Measurements from ENCODE around the gene MBD4.

MBD4 gene

DNA sequence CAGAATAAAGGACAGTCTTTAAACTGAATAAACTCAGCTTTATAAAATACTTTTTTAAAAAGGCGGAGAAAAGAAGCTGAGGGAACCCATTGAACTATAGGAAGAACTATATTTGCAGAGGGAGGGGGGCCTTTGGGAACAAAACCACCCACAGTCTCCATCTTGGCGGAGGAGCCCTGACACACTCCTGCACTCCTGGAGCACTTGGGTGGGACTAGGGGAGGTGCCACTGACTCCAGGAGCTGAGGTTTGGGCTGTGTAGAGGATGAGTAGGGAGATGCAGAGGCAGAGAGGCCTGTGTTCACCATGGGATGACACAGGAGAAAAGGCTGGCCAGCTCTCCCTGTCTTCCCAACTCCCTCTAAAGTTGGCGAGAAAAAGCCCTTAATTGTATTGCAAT, 36.1 kb upstream of the MBD4 start:
- no peak for ATAC-seq
- TF ChIP-seq TOX (CRISPR knock-in tag; IDR thresholded peaks at IDR 0.05; ENCODE audit: borderline replicate concordance) (no peak), ESRRG (CRISPR knock-in tag; IDR thresholded peaks at IDR 0.05) (no peak), ZNF8 (CRISPR knock-in tag; IDR thresholded peaks at IDR 0.05) (no peak), ZC3H10 (CRISPR knock-in tag; IDR thresholded peaks at IDR 0.05) (no peak)
- TF ChIP-seq, protein P1, sequence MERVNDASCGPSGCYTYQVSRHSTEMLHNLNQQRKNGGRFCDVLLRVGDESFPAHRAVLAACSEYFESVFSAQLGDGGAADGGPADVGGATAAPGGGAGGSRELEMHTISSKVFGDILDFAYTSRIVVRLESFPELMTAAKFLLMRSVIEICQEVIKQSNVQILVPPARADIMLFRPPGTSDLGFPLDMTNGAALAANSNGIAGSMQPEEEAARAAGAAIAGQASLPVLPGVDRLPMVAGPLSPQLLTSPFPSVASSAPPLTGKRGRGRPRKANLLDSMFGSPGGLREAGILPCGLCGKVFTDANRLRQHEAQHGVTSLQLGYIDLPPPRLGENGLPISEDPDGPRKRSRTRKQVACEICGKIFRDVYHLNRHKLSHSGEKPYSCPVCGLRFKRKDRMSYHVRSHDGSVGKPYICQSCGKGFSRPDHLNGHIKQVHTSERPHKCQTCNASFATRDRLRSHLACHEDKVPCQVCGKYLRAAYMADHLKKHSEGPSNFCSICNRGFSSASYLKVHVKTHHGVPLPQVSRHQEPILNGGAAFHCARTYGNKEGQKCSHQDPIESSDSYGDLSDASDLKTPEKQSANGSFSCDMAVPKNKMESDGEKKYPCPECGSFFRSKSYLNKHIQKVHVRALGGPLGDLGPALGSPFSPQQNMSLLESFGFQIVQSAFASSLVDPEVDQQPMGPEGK (CRISPR knock-in tag; IDR thresholded peaks at IDR 0.05; ENCODE audit: borderline replicate concordance) = no peak
- TF ChIP-seq, protein P2, sequence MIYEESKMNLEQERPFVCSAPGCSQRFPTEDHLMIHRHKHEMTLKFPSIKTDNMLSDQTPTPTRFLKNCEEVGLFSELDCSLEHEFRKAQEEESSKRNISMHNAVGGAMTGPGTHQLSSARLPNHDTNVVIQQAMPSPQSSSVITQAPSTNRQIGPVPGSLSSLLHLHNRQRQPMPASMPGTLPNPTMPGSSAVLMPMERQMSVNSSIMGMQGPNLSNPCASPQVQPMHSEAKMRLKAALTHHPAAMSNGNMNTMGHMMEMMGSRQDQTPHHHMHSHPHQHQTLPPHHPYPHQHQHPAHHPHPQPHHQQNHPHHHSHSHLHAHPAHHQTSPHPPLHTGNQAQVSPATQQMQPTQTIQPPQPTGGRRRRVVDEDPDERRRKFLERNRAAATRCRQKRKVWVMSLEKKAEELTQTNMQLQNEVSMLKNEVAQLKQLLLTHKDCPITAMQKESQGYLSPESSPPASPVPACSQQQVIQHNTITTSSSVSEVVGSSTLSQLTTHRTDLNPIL (CRISPR knock-in tag; IDR thresholded peaks at IDR 0.05; ENCODE audit: low read depth) = no peak

DNA sequence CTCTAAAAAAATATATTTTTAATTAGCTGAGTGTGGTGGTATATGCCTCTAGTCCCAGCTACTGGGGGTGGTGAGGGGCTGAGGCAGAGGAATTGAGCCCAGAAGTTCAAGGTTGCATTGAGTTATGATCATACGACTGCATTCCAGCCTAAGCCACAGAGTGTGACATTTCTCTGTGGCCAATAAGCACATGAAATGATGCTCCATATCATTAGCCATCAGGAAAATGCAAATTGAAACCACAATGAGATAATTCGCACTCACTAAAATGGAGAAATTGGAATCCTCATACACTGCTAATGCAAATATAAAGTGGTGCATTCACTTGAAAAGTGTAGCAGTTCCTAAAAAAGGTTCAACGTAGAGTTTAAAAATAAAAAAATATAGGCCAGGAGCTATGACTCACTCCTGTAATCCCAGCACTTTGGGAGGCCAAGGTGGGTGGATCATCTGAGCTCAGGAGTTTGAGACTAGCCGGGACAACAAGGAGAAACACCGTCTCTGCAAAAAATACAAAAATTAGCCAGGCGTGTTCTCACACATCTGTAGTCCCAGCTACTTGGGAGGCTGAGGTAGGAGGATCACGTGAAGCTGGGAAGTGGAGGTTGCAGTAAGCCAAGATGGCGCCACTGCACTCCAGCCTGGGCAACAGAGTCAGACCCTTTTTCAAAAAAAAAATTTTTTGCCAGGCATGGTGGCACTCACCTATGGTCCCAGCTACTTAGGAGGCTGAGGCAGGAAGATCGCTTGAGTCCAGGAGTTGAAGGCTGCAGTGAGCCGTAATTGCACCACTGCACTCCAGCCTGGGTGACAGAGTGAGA, 35.4 kb upstream of the MBD4 start:
- ATAC-seq = no peak
- TF ChIP-seq ZNF70 (CRISPR knock-in tag; IDR thresholded peaks at IDR 0.05) = no peak
- TF ChIP-seq, protein P3, sequence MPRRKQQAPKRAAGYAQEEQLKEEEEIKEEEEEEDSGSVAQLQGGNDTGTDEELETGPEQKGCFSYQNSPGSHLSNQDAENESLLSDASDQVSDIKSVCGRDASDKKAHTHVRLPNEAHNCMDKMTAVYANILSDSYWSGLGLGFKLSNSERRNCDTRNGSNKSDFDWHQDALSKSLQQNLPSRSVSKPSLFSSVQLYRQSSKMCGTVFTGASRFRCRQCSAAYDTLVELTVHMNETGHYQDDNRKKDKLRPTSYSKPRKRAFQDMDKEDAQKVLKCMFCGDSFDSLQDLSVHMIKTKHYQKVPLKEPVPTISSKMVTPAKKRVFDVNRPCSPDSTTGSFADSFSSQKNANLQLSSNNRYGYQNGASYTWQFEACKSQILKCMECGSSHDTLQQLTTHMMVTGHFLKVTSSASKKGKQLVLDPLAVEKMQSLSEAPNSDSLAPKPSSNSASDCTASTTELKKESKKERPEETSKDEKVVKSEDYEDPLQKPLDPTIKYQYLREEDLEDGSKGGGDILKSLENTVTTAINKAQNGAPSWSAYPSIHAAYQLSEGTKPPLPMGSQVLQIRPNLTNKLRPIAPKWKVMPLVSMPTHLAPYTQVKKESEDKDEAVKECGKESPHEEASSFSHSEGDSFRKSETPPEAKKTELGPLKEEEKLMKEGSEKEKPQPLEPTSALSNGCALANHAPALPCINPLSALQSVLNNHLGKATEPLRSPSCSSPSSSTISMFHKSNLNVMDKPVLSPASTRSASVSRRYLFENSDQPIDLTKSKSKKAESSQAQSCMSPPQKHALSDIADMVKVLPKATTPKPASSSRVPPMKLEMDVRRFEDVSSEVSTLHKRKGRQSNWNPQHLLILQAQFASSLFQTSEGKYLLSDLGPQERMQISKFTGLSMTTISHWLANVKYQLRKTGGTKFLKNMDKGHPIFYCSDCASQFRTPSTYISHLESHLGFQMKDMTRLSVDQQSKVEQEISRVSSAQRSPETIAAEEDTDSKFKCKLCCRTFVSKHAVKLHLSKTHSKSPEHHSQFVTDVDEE (CRISPR knock-in tag; IDR thresholded peaks at IDR 0.05) = no peak
- TF ChIP-seq, protein P1 (CRISPR knock-in tag; IDR thresholded peaks at IDR 0.05; ENCODE audit: borderline replicate concordance) = no peak
- no peak for TF ChIP-seq CSDC2 (CRISPR knock-in tag; IDR thresholded peaks at IDR 0.05)
- TF ChIP-seq BACH2 (CRISPR knock-in tag; IDR thresholded peaks at IDR 0.05; ENCODE audit: borderline replicate concordance) = no peak
- TF ChIP-seq, protein P4, sequence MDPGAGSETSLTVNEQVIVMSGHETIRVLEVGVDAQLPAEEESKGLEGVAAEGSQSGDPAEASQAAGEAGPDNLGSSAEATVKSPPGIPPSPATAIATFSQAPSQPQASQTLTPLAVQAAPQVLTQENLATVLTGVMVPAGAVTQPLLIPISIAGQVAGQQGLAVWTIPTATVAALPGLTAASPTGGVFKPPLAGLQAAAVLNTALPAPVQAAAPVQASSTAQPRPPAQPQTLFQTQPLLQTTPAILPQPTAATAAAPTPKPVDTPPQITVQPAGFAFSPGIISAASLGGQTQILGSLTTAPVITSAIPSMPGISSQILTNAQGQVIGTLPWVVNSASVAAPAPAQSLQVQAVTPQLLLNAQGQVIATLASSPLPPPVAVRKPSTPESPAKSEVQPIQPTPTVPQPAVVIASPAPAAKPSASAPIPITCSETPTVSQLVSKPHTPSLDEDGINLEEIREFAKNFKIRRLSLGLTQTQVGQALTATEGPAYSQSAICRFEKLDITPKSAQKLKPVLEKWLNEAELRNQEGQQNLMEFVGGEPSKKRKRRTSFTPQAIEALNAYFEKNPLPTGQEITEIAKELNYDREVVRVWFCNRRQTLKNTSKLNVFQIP (CRISPR knock-in tag; IDR thresholded peaks at IDR 0.05; ENCODE audit: borderline replicate concordance, low read depth) = no peak
- TF ChIP-seq TCF4 (CRISPR knock-in tag; IDR thresholded peaks at IDR 0.05; ENCODE audit: borderline replicate concordance) = no peak
- TF ChIP-seq TOX (CRISPR knock-in tag; IDR thresholded peaks at IDR 0.05; ENCODE audit: borderline replicate concordance) = no peak
- TF ChIP-seq GLIS3 (CRISPR knock-in tag; IDR thresholded peaks at IDR 0.05) = no peak
- TF ChIP-seq ZNF565 (CRISPR knock-in tag; conservative IDR thresholded peaks at IDR 0.05; ENCODE audit: low read depth) = no peak
- TF ChIP-seq PPARA (CRISPR knock-in tag; IDR thresholded peaks at IDR 0.05; ENCODE audit: borderline replicate concordance) = no peak
- no peak for TF ChIP-seq ISL1 (CRISPR knock-in tag; IDR thresholded peaks at IDR 0.05)
- TF ChIP-seq ARNTL (CRISPR knock-in tag; IDR thresholded peaks at IDR 0.05; ENCODE audit: borderline replicate concordance, low read depth) = no peak
- no peak for TF ChIP-seq OSR1 (CRISPR knock-in tag; IDR thresholded peaks at IDR 0.05)

DNA sequence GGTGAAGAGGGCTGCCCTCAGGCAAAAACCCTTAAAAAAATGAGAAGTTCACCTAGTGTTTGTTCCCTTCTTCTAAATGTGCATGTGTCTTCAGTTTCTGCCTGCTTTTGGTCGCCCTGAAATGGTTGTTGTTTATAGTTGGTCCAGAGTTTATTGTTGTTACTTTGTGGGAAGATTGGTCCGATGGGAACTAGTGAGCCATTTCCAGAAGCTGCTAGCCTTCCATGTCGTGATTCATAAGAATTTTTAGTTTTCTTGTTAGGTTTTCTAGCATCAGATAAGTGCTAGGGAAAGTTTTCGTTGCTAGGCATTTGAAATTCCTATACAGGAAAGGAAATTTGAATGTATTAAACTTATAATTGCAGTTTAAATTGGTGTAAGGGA, 34.0 kb upstream of the MBD4 start:
- ATAC-seq = no peak
- TF ChIP-seq SNAI2 (CRISPR knock-in tag; IDR thresholded peaks at IDR 0.05) (no peak), CSDC2 (CRISPR knock-in tag; IDR thresholded peaks at IDR 0.05) (no peak), PPARA (CRISPR knock-in tag; IDR thresholded peaks at IDR 0.05; ENCODE audit: borderline replicate concordance) (no peak), ZC3H10 (CRISPR knock-in tag; IDR thresholded peaks at IDR 0.05) (no peak), ZNF565 (CRISPR knock-in tag; conservative IDR thresholded peaks at IDR 0.05; ENCODE audit: low read depth) (no peak), BACH2 (CRISPR knock-in tag; IDR thresholded peaks at IDR 0.05; ENCODE audit: borderline replicate concordance) (no peak), TCF4 (CRISPR knock-in tag; IDR thresholded peaks at IDR 0.05; ENCODE audit: borderline replicate concordance) (no peak), TOX (CRISPR knock-in tag; IDR thresholded peaks at IDR 0.05; ENCODE audit: borderline replicate concordance) (no peak), OSR1 (CRISPR knock-in tag; IDR thresholded peaks at IDR 0.05) (no peak), ZNF70 (CRISPR knock-in tag; IDR thresholded peaks at IDR 0.05) (no peak), ZNF8 (CRISPR knock-in tag; IDR thresholded peaks at IDR 0.05) (no peak)
- TF ChIP-seq, protein P4 (CRISPR knock-in tag; IDR thresholded peaks at IDR 0.05; ENCODE audit: borderline replicate concordance, low read depth) = no peak
- TF ChIP-seq, protein P1 (CRISPR knock-in tag; IDR thresholded peaks at IDR 0.05; ENCODE audit: borderline replicate concordance) = no peak
- TF ChIP-seq, protein P2 (CRISPR knock-in tag; IDR thresholded peaks at IDR 0.05; ENCODE audit: low read depth) = no peak
